IMR-90 (cell line): Measurements from ENCODE around the gene ANAPC1. TPM values are rescaled to one million over a fixed set of nuclear protein-coding genes. Genes with fewer than 3 reads are reported as not detected.
"Not testable (repeated sequence)": the region's sequence is repeated elsewhere in the genome, so short reads cannot be mapped to it uniquely, and the experiment has no call there.

Experiments used
- ATAC-seq: fragments of 200-7000 bp; cut with Tn5 transposase; 2 replicates; pipeline ENCODE4 v1.9.1; 2020; ENCODE audit warnings: low read depth, mild to moderate bottlenecking, moderate library complexity
- BruUV-seq: library from RNA; stranded (reverse); fragments of 400-500 nt; replicated peaks from 2 replicates; lab custom pipeline; 2021; lab: Mats Ljungman, UMichigan
- CTCF ChIA-PET: fragments of 300-600 bp; formaldehyde crosslinking; extraction: SDS; loops from one replicate; lab custom pipeline; 2021; ENCODE audit warnings: antibody characterized with exemption; lab: Yijun Ruan, JAX
- POLR2A ChIA-PET: fragments of 300-600 bp; sonication (Branson Sonifier 250); formaldehyde crosslinking; loops from one replicate; lab custom pipeline; 2022; ENCODE audit warnings: antibody characterized with exemption; ENCODE audit not compliant: unreplicated experiment; lab: Charles Lee
- DNase-seq: peaks from one replicate; pipeline ENCODE4 v3.0.0; 2013
- H2AFZ ChIP-seq: replicated peaks from 2 replicates; pipeline ENCODE3; 2013; ENCODE audit warnings: low read length, mild to moderate bottlenecking; ENCODE audit not compliant: poor library complexity
- H2AK5ac ChIP-seq: 2 replicates; pipeline ENCODE4 v1.6.1; 2013; ENCODE audit warnings: low read depth, low read length, inconsistent platforms
- H2AK9ac ChIP-seq: replicated peaks from 2 replicates; pipeline ENCODE3; 2013; ENCODE audit warnings: mild to moderate bottlenecking, low read depth, low read length, moderate library complexity; ENCODE audit not compliant: poor library complexity
- H2BK120ac ChIP-seq: 2 replicates; pipeline ENCODE4 v1.6.1; 2013; ENCODE audit warnings: low read depth, low read length, inconsistent platforms
- H2BK15ac ChIP-seq: 3 replicates; pipeline ENCODE4 v1.6.1; 2013; ENCODE audit warnings: low read depth, low read length, inconsistent platforms
- H2BK20ac ChIP-seq: 2 replicates; pipeline ENCODE4 v1.6.1; 2013; ENCODE audit warnings: low read depth, mild to moderate bottlenecking, inconsistent platforms, low read length, moderate library complexity
- H2BK5ac ChIP-seq: 2 replicates; pipeline ENCODE4 v1.6.1; 2013; ENCODE audit warnings: mild to moderate bottlenecking, low read depth, low read length, inconsistent platforms; ENCODE audit not compliant: poor library complexity, severe bottlenecking
- H3K14ac ChIP-seq: replicated peaks from 2 replicates; pipeline ENCODE4 v1.6.1; 2013; ENCODE audit warnings: low read depth, low read length, inconsistent platforms
- H3K18ac ChIP-seq: 2 replicates; pipeline ENCODE4 v1.6.1; 2013; ENCODE audit warnings: low read depth, low read length, control low read depth
- H3K23ac ChIP-seq: 2 replicates; pipeline ENCODE4 v1.6.1; 2013; ENCODE audit warnings: low read depth, low read length, inconsistent platforms
- H3K27ac ChIP-seq: 2 replicates; pipeline ENCODE4 v1.5.1; 2013; ENCODE audit warnings: mild to moderate bottlenecking, control low read depth, low read length; ENCODE audit not compliant: insufficient read depth
- H3K27me3 ChIP-seq: 2 replicates; pipeline ENCODE4 v1.6.1; 2013; ENCODE audit warnings: low read length; ENCODE audit not compliant: control insufficient read depth, insufficient read depth
- H3K36me3 ChIP-seq: 2 replicates; pipeline ENCODE4 v1.6.1; 2013; ENCODE audit warnings: low read length, mixed read lengths; ENCODE audit not compliant: control insufficient read depth, insufficient read depth
- H3K4ac ChIP-seq: 2 replicates; pipeline ENCODE4 v1.6.1; 2013; ENCODE audit warnings: low read depth, low read length, inconsistent platforms
- H3K4me1 ChIP-seq: 2 replicates; pipeline ENCODE4 v1.6.1; 2013; ENCODE audit warnings: low read length, mixed read lengths; ENCODE audit not compliant: control insufficient read depth, insufficient read depth
- H3K4me2 ChIP-seq: 2 replicates; pipeline ENCODE4 v1.6.1; 2013; ENCODE audit warnings: low read depth, mild to moderate bottlenecking, control low read depth, low read length, moderate library complexity
- H3K4me3 ChIP-seq: 2 replicates; pipeline ENCODE4 v1.5.1; 2013; ENCODE audit warnings: low read depth, mild to moderate bottlenecking, control low read depth, low read length, moderate library complexity; ENCODE audit not compliant: insufficient read depth
- H3K56ac ChIP-seq: 2 replicates; pipeline ENCODE4 v1.6.1; 2013; ENCODE audit warnings: low read length, inconsistent platforms; ENCODE audit not compliant: insufficient read depth; ENCODE audit errors: extremely low read depth
- H3K79me1 ChIP-seq, 2 experiments: 2 replicates each; pipeline ENCODE4 v1.6.1; 2013; ENCODE audit warnings: low read length in 2 of 2, inconsistent platforms in 1 of 2, low read depth in 1 of 2
- H3K9ac ChIP-seq: 2 replicates; pipeline ENCODE4 v1.6.1; 2013; ENCODE audit warnings: low read depth, low read length, control low read depth
- H3K9me1 ChIP-seq: 2 replicates; pipeline ENCODE4 v1.6.1; 2013; ENCODE audit warnings: low read length, inconsistent platforms; ENCODE audit not compliant: insufficient read depth
- H3K9me3 ChIP-seq: 2 replicates; pipeline ENCODE4 v1.6.1; 2013; ENCODE audit warnings: low read length; ENCODE audit not compliant: control insufficient read depth, insufficient read depth
- H4K20me1 ChIP-seq: 2 replicates; pipeline ENCODE4 v1.6.1; 2013; ENCODE audit warnings: low read length, inconsistent platforms; ENCODE audit not compliant: insufficient read depth
- H4K5ac ChIP-seq: 2 replicates; pipeline ENCODE4 v1.6.1; 2013; ENCODE audit warnings: mild to moderate bottlenecking, low read depth, low read length, control low read depth
- H4K8ac ChIP-seq, 2 experiments: 2 replicates each; pipeline ENCODE4 v1.6.1; 2013; ENCODE audit warnings: low read depth in 2 of 2, low read length in 2 of 2, control low read depth in 1 of 2, inconsistent platforms in 1 of 2
- H4K91ac ChIP-seq: 2 replicates; pipeline ENCODE4 v1.6.1; 2013; ENCODE audit warnings: low read depth, low read length, inconsistent platforms; ENCODE audit not compliant: insufficient read depth
- WGBS, 2 experiments: methylation state at CpG; one replicate each; pipeline versions ENCODE4 v1.1.5 to v1.1.7; 2013; ENCODE audit warnings: missing lambda C conversion rate in 2 of 2; ENCODE audit not compliant: insufficient read length in 1 of 2; ENCODE audit errors: extremely low coverage in 2 of 2; 5-methylcytosine and 5-hydroxymethylcytosine counted together
- dilution Hi-C: fragments of 300-500 bp; cut with HindIII; formaldehyde crosslinking; loops from one replicate; pipeline ENCODE4 v1.14.3; 2018; ENCODE audit warnings: low sequenced_read_pairs; ENCODE audit not compliant: unreplicated experiment
- in situ Hi-C: fragments of 300-500 bp; cut with MboI; formaldehyde crosslinking; loops from 3 replicates; pipeline ENCODE4 v1.14.3; 2019; ENCODE audit warnings: low sequenced_read_pairs, inconsistent platforms, mixed read lengths
- intact Hi-C: fragments of 100-400 bp; cut with micrococcal nuclease; formaldehyde crosslinking; loops from 2 replicates; pipeline ENCODE4 v1.10.0; 2022
- polyA plus RNA-seq, 3 experiments: library from polyadenylated mRNA; depleted of rRNA; stranded (reverse); fragments of >200 nt; gene quantifications; 2 replicates each; pipeline ENCODE4 v1.2.3, GENCODE V29; 2012; ENCODE audit warnings: low replicate concordance in 1 of 3
- total RNA-seq: library from RNA; depleted of rRNA; stranded (reverse); fragments of >200 nt; gene quantifications from 2 replicates; pipeline ENCODE4 v1.2.3, GENCODE V29; 2012

The ANAPC1 gene
- total and polyA plus RNA-seq, 2 of the 4 experiments (the other 2 are of a cell fraction), result 14.6 to 50.7 TPM

- H2BK15ac ChIP-seq, H4K91ac ChIP-seq, H3K14ac ChIP-seq, H4K20me1 ChIP-seq, H3K56ac ChIP-seq, H3K9me1 ChIP-seq, BruUV-seq, H3K23ac ChIP-seq, dilution Hi-C loops, H3K36me3 ChIP-seq, POLR2A ChIA-PET, H3K9ac ChIP-seq, intact Hi-C loops, H3K27me3 ChIP-seq, H2AK9ac ChIP-seq, H3K18ac ChIP-seq, H3K79me1 ChIP-seq, DNase-seq, H2BK120ac ChIP-seq, H4K5ac ChIP-seq, H2BK20ac ChIP-seq, H2AFZ ChIP-seq, H3K4me2 ChIP-seq, H3K4ac ChIP-seq, H3K4me3 ChIP-seq, H3K27ac ChIP-seq, CTCF ChIA-PET, H4K8ac ChIP-seq, H2AK5ac ChIP-seq, H2BK5ac ChIP-seq, H3K4me1 ChIP-seq, in situ Hi-C loops, H3K9me3 ChIP-seq: not testable (repeated sequence)
- ATAC-seq, result peak; percentile 83
- no CpG with 5 or more reads among the region's 7 CpGs for WGBS, 2 experiments
Measured at GRCh38 chr2:111812970-111813622, 70.9 kb downstream of the ANAPC1 start.

DNA sequence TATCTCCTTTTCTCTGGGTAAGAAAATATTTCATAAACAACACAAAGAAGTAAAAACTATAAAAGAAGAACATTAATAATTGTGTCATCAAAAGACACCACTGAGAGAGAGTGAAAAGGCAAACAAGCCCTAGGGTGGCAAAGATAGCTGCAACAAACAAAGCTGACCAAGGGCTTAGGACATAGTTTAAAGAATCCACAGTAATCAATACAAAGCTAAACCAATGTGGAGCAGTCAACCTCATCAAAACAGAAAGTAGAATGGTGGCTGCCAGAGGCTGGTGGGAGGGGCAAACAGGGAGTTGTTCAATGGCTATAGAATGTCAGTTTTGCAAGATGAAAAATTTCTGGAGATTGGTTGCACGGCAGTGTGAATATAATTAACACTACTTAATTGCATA lies 93.4 kb downstream of the ANAPC1 start:
- H4K20me1 ChIP-seq, H3K9ac ChIP-seq, DNase-seq, H3K4me2 ChIP-seq, H3K36me3 ChIP-seq, H3K23ac ChIP-seq, in situ Hi-C loops, H3K4me3 ChIP-seq, dilution Hi-C loops, H3K4me1 ChIP-seq, H2BK5ac ChIP-seq, H2BK15ac ChIP-seq, BruUV-seq, H3K79me1 ChIP-seq, H3K27ac ChIP-seq, H3K14ac ChIP-seq, H3K9me3 ChIP-seq, ATAC-seq, CTCF ChIA-PET, H3K4ac ChIP-seq, H2BK120ac ChIP-seq, H2AFZ ChIP-seq, POLR2A ChIA-PET, H2AK9ac ChIP-seq, H3K9me1 ChIP-seq, H2BK20ac ChIP-seq, H2AK5ac ChIP-seq, H3K56ac ChIP-seq, H4K5ac ChIP-seq, intact Hi-C loops, H3K18ac ChIP-seq, H3K27me3 ChIP-seq, H4K8ac ChIP-seq, H4K91ac ChIP-seq: not testable (repeated sequence)
- WGBS, 2 experiments, result no CpG with 5 or more reads among the region's 1 CpG
